HepG2 (cell line): ENCODE results near the gene LTA4H.

Experiments used
- E2F1 ChIP-seq: sonication (generic); formaldehyde crosslinking; IDR thresholded peaks from 2 replicates; pipeline ENCODE4 v1.5.0; 2020; ENCODE audit warnings: missing genetic modification reagents
- ESRRA ChIP-seq: sonication (generic); formaldehyde crosslinking; IDR thresholded peaks from 2 replicates; pipeline ENCODE4 v1.5.1; 2020; ENCODE audit warnings: mild to moderate bottlenecking, low read depth, missing genetic modification reagents
- NFIB ChIP-seq: sonication (generic); formaldehyde crosslinking; IDR thresholded peaks from 2 replicates; pipeline ENCODE4 v1.9.0; 2021; ENCODE audit warnings: missing genetic modification reagents, mild to moderate bottlenecking, borderline replicate concordance
- POLR2A ChIP-seq, 2 experiments: IDR thresholded peaks; 2 replicates each; pipeline ENCODE4 v1.6.1; 2011; ENCODE audit warnings: low read depth in 2 of 2, low read length in 2 of 2, mild to moderate bottlenecking in 1 of 2, moderate library complexity in 1 of 2; ENCODE audit not compliant: insufficient read depth in 1 of 2
- RARA ChIP-seq: IDR thresholded peaks from 2 replicates; pipeline ENCODE4 v1.6.1; 2016; ENCODE audit warnings: missing genetic modification reagents, missing compliant biosample characterization
- SRF ChIP-seq: IDR thresholded peaks from 2 replicates; pipeline ENCODE4 v1.6.1; 2011; ENCODE audit warnings: mild to moderate bottlenecking, low read depth, low read length, moderate library complexity
- TARDBP ChIP-seq: sonication (generic); formaldehyde crosslinking; IDR thresholded peaks from 2 replicates; pipeline ENCODE4 v1.8.0; 2022; ENCODE audit warnings: mild to moderate bottlenecking, missing genetic modification reagents
- ZNF282 ChIP-seq: fragments of 450-650 bp; IDR thresholded peaks from 2 replicates; pipeline ENCODE4 v1.6.1; 2018; ENCODE audit not compliant: partially characterized antibody
- ZNF501 ChIP-seq: sonication (generic); formaldehyde crosslinking; IDR thresholded peaks from 2 replicates; pipeline ENCODE4 v1.5.1; 2020; ENCODE audit warnings: mild to moderate bottlenecking, moderate library complexity, missing genetic modification reagents
- ZNF557 ChIP-seq: sonication (generic); formaldehyde crosslinking; IDR thresholded peaks from 2 replicates; pipeline ENCODE4 v1.4.0; 2020; ENCODE audit warnings: missing genetic modification reagents

- TF ChIP-seq ZNF501 (no peak), ESRRA (CRISPR knock-in tag) (no peak), E2F1 (no peak), POLR2A (IDR thresholded peaks at IDR 0.05; ENCODE audit: insufficient read depth in 1 of 2, low read depth in 2 of 2, low read length in 2 of 2) (no peak), SRF (no peak), NFIB (CRISPR knock-in tag) (no peak), ZNF282 (no peak), ZNF557 (CRISPR knock-in tag) (no peak), RARA (CRISPR knock-in tag) (no peak), TARDBP (CRISPR knock-in tag) (no peak)
These were observed 82.4 kb downstream of the LTA4H start for GRCh38 chr12:95953000-95953399.
